Measurements from ENCODE around the gene FOCAD. TPM values are rescaled to one million over a fixed set of nuclear protein-coding genes. Genes with fewer than 3 reads are reported as not detected.

FOCAD gene
- total RNA-seq, 1 experiment from 2014 or later = 43.3 TPM

DNA sequence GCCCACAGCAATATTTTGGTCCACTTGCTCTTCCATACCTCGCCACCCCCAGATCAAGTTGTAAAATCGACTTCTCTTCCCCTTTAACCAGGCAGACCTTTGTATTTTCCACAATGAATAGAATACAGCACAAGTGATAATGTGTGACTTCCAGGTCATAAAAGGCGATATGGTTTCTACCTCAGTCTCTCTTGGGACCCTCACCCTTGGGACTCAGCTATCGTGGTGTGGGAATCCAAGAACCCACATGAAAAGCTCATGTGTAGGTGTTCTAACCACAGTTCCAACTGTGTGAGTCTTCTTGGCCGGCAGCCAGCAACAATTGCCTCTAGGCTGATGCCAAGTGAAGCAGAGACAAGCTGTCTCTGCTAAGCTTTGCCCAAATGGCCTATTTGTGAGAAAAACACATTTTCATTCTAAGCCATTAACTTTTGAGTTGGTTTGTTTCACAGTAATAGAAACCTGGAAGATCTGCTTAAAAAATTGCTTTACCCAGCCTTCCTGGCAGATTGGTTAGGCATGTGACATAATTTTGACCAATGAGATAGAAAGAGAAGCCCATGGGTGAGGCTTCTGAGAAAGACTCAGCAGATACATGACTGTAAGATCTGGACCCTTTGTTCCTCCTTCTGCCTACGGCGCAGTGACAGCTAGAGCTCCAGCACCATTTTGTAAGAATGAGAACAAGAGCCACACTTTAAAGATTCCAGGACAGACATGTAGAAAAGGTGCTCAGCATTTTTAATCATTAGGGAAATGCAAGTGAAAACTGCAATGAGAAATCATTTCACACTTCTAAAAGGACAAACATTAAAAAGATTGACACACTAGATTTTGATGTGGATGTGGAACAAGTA lies 43.5 kb upstream of the FOCAD start:
- Mint-ChIP-seq H3K4me3 (no peak overlapping the region), H3K36me3 (ENCODE audit: insufficient read depth in 1 of 3, low read depth in 3 of 3) (no peaks in the 10 kb centered on the region), H3K4me1 (peaks cover 19 to 22% of the 10 kb centered on the region in 2 experiments), H3K27me3 (ENCODE audit: low read depth) (no peaks in the 10 kb centered on the region), H3K27ac (no peak overlapping the region), H3K9me3 (no peaks in the 10 kb centered on the region)
- Histone ChIP-seq H2BK20ac (ENCODE audit: low read depth, low read length, poor library complexity, severe bottlenecking) (no peak overlapping the region), H3K18ac (ENCODE audit: insufficient read length, low read depth, low read length) (no peak overlapping the region), H3K9ac (ENCODE audit: extremely low read depth, insufficient read length, low read length) (no peak overlapping the region), H3K4me1 (ENCODE audit: insufficient read depth, low read length) (no peaks in the 10 kb centered on the region; the same call in 1 of the 2 replicates), H3K27me3 (ENCODE audit: insufficient read depth, low read length) (no peaks in the 10 kb centered on the region), H3K14ac (ENCODE audit: insufficient read depth, low read length) (no peak overlapping the region), H2AFZ (ENCODE audit: low read length) (no peak overlapping the region), H3K23me2 (ENCODE audit: insufficient read length, low read depth, low read length, poor library complexity, severe bottlenecking) (no peaks in the 10 kb centered on the region), H3K27ac (ENCODE audit: insufficient read length, low read depth, low read length) (no peak overlapping the region), H2BK120ac (ENCODE audit: low read depth, low read length, poor library complexity, severe bottlenecking) (no peak overlapping the region), H2BK15ac (ENCODE audit: low read depth, low read length) (no peak overlapping the region), H2BK5ac (ENCODE audit: insufficient read length, low read length) (no peak overlapping the region), H2AK5ac (ENCODE audit: insufficient read length, low read length) (no peak overlapping the region), H3K9me3 (ENCODE audit: control insufficient read depth, low read depth, low read length) (no peaks in the 10 kb centered on the region), H3K4ac (ENCODE audit: low read depth, low read length) (no peak overlapping the region), H3K4me2 (ENCODE audit: insufficient read depth, insufficient read length, low read length) (no peak overlapping the region), H3K23ac (ENCODE audit: insufficient read length, low read depth, low read length) (no peak overlapping the region), H4K8ac (replicated peaks; ENCODE audit: insufficient read length, low read depth, low read length) (no peak overlapping the region), H3K79me1 (ENCODE audit: insufficient read depth, low read depth, low read length, poor library complexity, severe bottlenecking) (no peaks in the 10 kb centered on the region), H4K91ac (ENCODE audit: insufficient read length, low read depth, low read length) (no peak overlapping the region), H2BK12ac (ENCODE audit: insufficient read length, low read depth, low read length) (no peak overlapping the region), H4K20me1 (ENCODE audit: control insufficient read depth, insufficient read depth, insufficient read length) (no peaks in the 10 kb centered on the region), H3K79me2 (ENCODE audit: insufficient read depth, low read length) (no peaks in the 10 kb centered on the region), H4K5ac (ENCODE audit: insufficient read length, low read depth, low read length) (no peak overlapping the region), H3K56ac (ENCODE audit: insufficient read length, low read depth, low read length) (no peak overlapping the region), H3T11ph (ENCODE audit: low read length) (no peak overlapping the region)
- WGBS (ENCODE audit: extremely low coverage, insufficient read length, low lambda C conversion rate) = no CpG with 5 or more reads among the region's 7 CpGs
- TF ChIP-seq, protein P1, sequence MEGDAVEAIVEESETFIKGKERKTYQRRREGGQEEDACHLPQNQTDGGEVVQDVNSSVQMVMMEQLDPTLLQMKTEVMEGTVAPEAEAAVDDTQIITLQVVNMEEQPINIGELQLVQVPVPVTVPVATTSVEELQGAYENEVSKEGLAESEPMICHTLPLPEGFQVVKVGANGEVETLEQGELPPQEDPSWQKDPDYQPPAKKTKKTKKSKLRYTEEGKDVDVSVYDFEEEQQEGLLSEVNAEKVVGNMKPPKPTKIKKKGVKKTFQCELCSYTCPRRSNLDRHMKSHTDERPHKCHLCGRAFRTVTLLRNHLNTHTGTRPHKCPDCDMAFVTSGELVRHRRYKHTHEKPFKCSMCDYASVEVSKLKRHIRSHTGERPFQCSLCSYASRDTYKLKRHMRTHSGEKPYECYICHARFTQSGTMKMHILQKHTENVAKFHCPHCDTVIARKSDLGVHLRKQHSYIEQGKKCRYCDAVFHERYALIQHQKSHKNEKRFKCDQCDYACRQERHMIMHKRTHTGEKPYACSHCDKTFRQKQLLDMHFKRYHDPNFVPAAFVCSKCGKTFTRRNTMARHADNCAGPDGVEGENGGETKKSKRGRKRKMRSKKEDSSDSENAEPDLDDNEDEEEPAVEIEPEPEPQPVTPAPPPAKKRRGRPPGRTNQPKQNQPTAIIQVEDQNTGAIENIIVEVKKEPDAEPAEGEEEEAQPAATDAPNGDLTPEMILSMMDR (conservative IDR thresholded peaks at IDR 0.05) = no peak
- no peak for DNase-seq
